Small intestine (tissue), 7 donors: Measurements from ENCODE around the gene RALGAPB. TPM values are rescaled to one million over a fixed set of nuclear protein-coding genes. Genes with fewer than 3 reads are reported as not detected.

Source experiments
- DNase-seq, 2 donors: peaks; one replicate each; pipeline versions ENCODE4 v3.0.0 to v3.0.0-alpha.2; 2013
- FAIRE-seq: peaks from 2 replicates; lab custom pipeline; 2012; peaks lifted over from hg19 to GRCh38; lab: Jason Lieb, UNC
- H3K27ac ChIP-seq, 3 donors: one replicate each; pipeline ENCODE4 v1.5.1; 2013; ENCODE audit warnings: low read length in 2 of 3, mild to moderate bottlenecking in 2 of 3, control low read depth in 1 of 3, inconsistent platforms in 1 of 3, low read depth in 1 of 3, moderate library complexity in 1 of 3
- H3K27me3 ChIP-seq, 3 donors: one replicate each; pipeline ENCODE4 v1.6.1; 2013; ENCODE audit warnings: low read length in 3 of 3, inconsistent platforms in 1 of 3; ENCODE audit not compliant: control insufficient read depth in 3 of 3, insufficient read depth in 3 of 3
- H3K36me3 ChIP-seq, 3 donors: one replicate each; pipeline ENCODE4 v1.6.1; 2013; ENCODE audit warnings: low read length in 3 of 3, inconsistent platforms in 1 of 3, low read depth in 1 of 3, mild to moderate bottlenecking in 1 of 3, moderate library complexity in 1 of 3; ENCODE audit not compliant: control insufficient read depth in 3 of 3, insufficient read depth in 2 of 3
- H3K4me1 ChIP-seq, 3 donors: one replicate each; pipeline ENCODE4 v1.6.1; 2013; ENCODE audit warnings: low read length in 2 of 3, inconsistent platforms in 1 of 3, low read depth in 1 of 3, mild to moderate bottlenecking in 1 of 3, moderate library complexity in 1 of 3; ENCODE audit not compliant: control insufficient read depth in 3 of 3, insufficient read depth in 2 of 3
- H3K4me3 ChIP-seq, 3 donors: one replicate each; pipeline ENCODE4 v1.5.1; 2013; ENCODE audit warnings: low read length in 3 of 3, control low read depth in 1 of 3, inconsistent platforms in 1 of 3, low read depth in 1 of 3, mild to moderate bottlenecking in 1 of 3, moderate library complexity in 1 of 3
- H3K9me3 ChIP-seq, 2 donors: one replicate each; pipeline ENCODE4 v1.6.1; 2013; ENCODE audit warnings: low read depth in 1 of 2, low read length in 1 of 2; ENCODE audit not compliant: control insufficient read depth in 2 of 2, insufficient read depth in 1 of 2
- WGBS, 3 donors: extraction: QIAGEN DNeasy Blood & Tissue Kit; methylation state at CpG; one replicate each; pipeline ENCODE4 v1.1.7; 2013; 5-methylcytosine and 5-hydroxymethylcytosine counted together
- polyA plus RNA-seq, 4 donors: library from polyadenylated mRNA; stranded (reverse) in 3 of 4; unstranded in 1 of 4; fragments of 200-250 nt in 3 of 4; fragments of 120-200 nt in 1 of 4; gene quantifications; one replicate each; pipeline versions ENCODE4 v1.2.1 to v1.2.3, GENCODE V29; 2013
- donor health status: healthy with polysubstance abuse.
- donor health status: control.
- donor health status: control.
- donor health status: Bipolar disorder and iron deficiency.
- donor health status: healthy.

Gene RALGAPB
- polyA plus RNA-seq, 4 donors = 9.9 to 26.0 (median 17.1) TPM

DNA sequence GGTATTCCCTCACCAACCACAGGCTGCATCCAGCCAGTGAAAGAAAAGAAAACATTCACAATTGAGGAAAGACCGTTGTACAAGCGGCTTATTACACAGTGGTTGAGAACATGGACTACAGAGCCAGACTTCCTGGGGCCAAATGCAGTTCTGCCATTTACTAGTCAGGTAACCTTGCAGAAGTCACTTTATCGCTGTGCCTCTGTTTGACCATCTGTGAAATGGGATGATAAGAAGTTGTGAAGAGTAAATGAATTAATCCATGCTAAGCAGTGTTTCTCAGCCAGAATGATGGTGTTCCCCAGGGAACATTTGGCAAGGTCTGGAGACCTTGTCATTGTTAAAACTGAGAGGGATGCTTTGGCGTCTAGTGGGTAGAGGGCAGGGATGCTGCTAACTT is 143.8 kb downstream of the RALGAPB start:
- FAIRE-seq (no peak), DNase-seq (no peak)
- Histone ChIP-seq H3K36me3 (no peaks in the 10 kb centered on the region), H3K4me1 (no peaks in the 10 kb centered on the region), H3K4me3 (no peak overlapping the region), H3K27ac (no peak overlapping the region), H3K9me3 (no peaks in the 10 kb centered on the region), H3K27me3 (peaks cover 0 to 5% (median 2%) of the 10 kb centered on the region in 3 donors)
- 81 to 89% (median 83%) methylated on average over 4 of the region's 4 CpGs for WGBS, 3 donors

DNA sequence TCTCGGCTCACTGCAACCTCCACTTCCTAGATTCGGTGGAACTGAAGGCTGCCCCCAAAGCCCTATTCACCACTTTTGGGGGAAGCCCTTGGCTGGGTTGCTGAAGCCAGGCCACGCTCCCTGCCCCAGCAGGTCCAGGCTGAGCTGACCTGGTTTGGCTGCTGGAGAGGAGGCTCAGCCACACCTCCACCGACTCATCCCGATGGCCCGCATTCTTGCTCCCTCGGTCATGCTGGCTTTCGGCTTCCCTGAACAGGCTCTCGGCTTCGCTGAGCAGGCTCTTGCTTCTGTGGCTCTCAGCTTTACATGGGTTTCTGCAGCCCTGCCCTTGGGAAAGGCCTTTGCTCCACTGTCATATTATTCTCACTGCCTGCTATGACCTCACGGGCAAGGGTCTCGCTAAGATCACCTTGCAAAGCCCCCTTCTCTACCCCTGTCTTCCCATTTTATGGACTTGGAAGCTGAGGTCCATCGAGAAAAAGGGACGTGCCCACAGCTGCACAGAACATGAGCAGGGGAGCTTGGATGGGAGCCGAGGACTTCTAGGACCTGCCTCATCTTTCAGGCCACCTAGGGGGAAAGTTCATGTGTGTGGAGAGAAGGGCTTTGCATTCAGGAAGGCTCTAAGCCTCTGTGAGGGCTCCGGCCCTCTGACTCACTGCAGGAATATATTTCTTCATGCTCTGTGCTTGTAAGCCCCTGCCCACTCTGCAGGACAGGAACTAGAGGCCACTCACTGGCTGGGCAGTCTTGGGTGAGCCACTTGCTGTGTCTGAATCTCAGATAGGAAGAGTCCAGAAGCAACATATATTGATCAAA is 144.6 kb downstream of the RALGAPB start:
- H3K27ac ChIP-seq = no peak overlapping the region
- no peaks in the 10 kb centered on the region for H3K4me1 ChIP-seq
- H3K9me3 ChIP-seq = no peaks in the 10 kb centered on the region
- H3K4me3 ChIP-seq = no peak overlapping the region
- FAIRE-seq (no peak), DNase-seq (no peak)
- 69 to 71% (median 70%) methylated on average over 16 of the region's 16 CpGs for WGBS, 3 donors
- no peaks in the 10 kb centered on the region for H3K36me3 ChIP-seq
- peaks cover 0 to 5% (median 2%) of the 10 kb centered on the region in 3 donors for H3K27me3 ChIP-seq

DNA sequence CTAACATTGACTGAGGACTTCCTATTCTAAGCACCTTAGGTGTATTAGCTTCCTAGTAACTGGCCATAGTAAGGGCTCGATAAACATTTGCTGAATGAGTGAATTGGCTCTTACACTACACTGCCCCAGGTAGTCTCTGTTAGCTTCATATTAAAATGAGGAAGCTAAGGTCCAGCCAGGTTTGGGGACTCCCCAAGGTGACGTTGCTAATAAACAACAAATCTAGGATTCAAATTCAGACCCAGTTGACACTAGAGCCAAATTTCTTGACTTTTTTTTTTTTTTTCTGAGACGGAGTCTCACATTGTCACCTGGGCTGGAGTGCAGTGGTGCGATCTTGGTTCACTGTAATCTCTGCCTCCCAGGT is 145.2 kb downstream of the RALGAPB start:
- Histone ChIP-seq H3K4me3 (no peak overlapping the region), H3K36me3 (no peaks in the 10 kb centered on the region), H3K27me3 (peaks cover 0 to 5% (median 2%) of the 10 kb centered on the region in 3 donors), H3K27ac (no peak overlapping the region), H3K4me1 (no peaks in the 10 kb centered on the region), H3K9me3 (no peaks in the 10 kb centered on the region)
- 82 to 85% (median 84%) methylated on average over 4 of the region's 4 CpGs for WGBS, 3 donors
- FAIRE-seq (no peak), DNase-seq (no peak)

DNA sequence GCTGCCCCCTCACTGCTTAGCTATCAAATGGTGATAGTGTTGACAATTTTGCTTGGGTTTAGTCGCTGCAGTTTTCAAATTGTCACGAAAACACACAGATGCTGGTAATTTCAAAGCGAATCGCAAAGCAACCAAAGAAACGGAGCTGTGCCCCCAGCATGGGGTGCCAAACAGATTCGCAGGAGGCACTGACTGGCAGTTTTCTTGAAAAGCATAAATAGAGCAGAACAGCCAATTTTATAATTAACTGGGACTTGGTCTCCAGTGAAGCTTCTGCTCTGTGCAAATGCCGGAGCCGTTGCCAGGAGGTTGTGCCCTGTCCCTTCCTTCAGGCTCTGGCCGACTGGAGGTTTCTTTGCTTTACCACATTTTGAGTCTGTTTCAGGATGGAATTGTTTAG is 147.8 kb downstream of the RALGAPB start:
- H3K4me3 ChIP-seq = no peak overlapping the region
- no peak for FAIRE-seq
- no peaks in the 10 kb centered on the region for H3K36me3 ChIP-seq
- WGBS, 3 donors = 62 to 69% (median 67%) methylated on average over 9 of the region's 9 CpGs
- no peak overlapping the region for H3K27ac ChIP-seq
- peaks cover 0 to 5% (median 2%) of the 10 kb centered on the region in 3 donors for H3K27me3 ChIP-seq
- no peaks in the 10 kb centered on the region for H3K4me1 ChIP-seq
- H3K9me3 ChIP-seq = peaks cover 0 to 2% of the 10 kb centered on the region in 2 donors
- DNase-seq = no peak

DNA sequence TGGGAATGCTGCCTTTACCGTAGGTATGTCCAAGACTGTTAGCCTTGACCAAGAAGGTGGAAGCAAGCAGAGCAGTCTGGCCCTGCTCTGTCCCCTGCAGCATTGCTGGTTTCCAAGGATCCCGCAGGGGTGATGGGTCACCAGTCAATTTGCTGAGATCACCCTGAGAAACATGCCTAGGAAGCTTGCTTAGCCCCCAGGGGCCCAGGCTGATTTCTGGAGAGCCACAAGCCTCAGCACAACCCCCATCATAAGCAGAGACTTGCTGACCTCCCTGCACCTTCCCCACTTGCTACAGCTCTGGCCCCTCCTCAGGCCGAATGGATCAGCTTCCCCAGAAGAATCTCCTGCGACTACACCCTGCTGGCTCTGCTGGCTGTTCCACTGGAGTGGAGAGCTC is 150.4 kb downstream of the RALGAPB start:
- Histone ChIP-seq H3K9me3 (peaks cover 0 to 2% of the 10 kb centered on the region in 2 donors), H3K27me3 (peaks cover 0 to 2% (median 0%) of the 10 kb centered on the region in 3 donors), H3K4me1 (no peaks in the 10 kb centered on the region), H3K4me3 (no peak overlapping the region), H3K36me3 (no peaks in the 10 kb centered on the region), H3K27ac (no peak overlapping the region)
- FAIRE-seq (no peak), DNase-seq (no peak)
- 67 to 81% (median 70%) methylated on average over 4 of the region's 4 CpGs for WGBS, 3 donors

DNA sequence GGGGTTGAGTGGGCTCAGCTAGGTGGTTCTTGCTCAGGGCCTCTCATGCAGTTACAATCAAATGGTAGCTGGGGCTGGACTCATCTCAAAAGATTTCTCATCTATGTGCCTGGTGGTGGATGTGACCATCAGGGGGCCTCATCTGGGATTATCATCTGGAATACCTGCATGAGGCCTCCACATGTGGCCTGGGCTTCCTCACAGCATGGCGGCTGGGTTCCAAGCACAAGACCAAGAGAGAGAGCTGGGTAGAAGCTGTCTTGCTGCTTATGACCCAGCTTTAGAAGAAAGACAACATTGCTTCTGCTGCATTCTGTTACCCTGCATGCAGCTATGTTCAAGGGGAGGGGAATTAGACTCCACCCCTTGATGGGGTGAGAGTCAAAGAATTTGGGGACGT is 151.4 kb downstream of the RALGAPB start:
- H3K27ac ChIP-seq = no peak overlapping the region
- no peak for FAIRE-seq
- peaks cover 0 to 2% of the 10 kb centered on the region in 2 donors for H3K9me3 ChIP-seq
- WGBS, 3 donors = 62 to 79% (median 65%) methylated on average over 2 of the region's 2 CpGs
- H3K27me3 ChIP-seq = no peaks in the 10 kb centered on the region
- DNase-seq = no peak
- H3K36me3 ChIP-seq = no peaks in the 10 kb centered on the region
- no peak overlapping the region for H3K4me3 ChIP-seq
- H3K4me1 ChIP-seq = no peaks in the 10 kb centered on the region

DNA sequence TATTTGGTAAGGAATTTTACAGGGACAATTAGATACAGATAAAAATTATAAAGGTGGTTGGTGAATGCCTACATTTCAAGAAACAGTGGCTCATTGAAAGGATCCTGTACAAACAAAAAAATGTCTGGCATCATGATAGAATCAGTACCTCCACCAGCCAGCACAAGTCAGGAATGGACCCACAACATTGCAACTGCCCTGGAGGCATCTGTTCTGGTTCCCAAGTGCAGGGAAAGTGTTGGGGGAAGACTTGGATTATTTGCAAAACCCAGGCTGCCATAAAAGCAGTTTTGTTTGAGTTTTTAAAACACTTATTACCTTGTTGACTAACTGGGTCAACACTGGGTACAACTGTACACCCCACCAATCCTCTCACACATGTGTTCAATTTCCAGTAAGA is 153.3 kb downstream of the RALGAPB start:
- Histone ChIP-seq H3K27me3 (no peaks in the 10 kb centered on the region), H3K27ac (no peak overlapping the region), H3K9me3 (peaks cover 0 to 2% of the 10 kb centered on the region in 2 donors), H3K4me3 (no peak overlapping the region), H3K4me1 (no peaks in the 10 kb centered on the region), H3K36me3 (no peaks in the 10 kb centered on the region)
- no peak for FAIRE-seq
- DNase-seq = no peak

DNA sequence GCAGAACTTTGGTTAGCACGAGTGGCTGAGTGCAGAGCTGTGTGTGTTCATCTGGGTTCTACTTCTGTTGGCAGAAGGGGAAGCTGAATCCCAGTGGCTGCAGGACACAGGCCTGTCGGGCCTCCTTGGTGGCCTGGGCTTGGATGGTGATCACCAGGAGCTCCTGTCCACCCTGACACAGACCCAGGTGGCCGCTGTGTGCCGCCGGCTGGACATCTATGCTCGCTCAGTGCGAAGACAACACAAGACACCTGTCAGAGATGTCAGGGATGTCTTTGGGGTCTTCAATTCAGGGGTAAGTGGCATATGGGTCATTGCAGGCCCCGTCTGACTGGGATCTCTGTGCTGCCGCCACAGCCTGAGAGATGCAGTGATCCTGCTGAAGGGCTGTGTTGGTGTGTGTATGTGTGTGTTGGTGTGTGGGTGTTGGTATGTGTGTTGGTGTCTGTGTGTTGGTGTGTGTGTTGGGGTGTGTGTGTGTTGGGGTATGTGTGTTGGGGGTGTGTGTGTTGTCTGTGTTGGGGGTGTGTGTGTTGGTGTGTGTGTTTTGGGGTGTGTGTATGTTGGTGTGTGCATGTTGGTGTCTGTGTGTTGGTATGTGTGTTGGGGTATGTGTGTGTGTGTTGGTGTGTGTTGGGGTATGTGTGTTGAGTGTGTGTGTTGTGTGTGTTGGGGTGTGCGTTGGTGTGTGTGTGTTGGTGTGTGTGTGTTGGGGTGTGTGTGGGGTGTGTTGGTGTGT is 154.4 kb downstream of the RALGAPB start:
- Histone ChIP-seq H3K4me1 (no peaks in the 10 kb centered on the region), H3K4me3 (no peak overlapping the region), H3K36me3 (no peaks in the 10 kb centered on the region), H3K27ac (no peak overlapping the region), H3K9me3 (peaks cover 0 to 2% of the 10 kb centered on the region in 2 donors), H3K27me3 (no peaks in the 10 kb centered on the region)
- no peak for DNase-seq
- 86 to 90% (median 88%) methylated on average over 10 of the region's 10 CpGs for WGBS, 3 donors
- no peak for FAIRE-seq
